DND-41 (cell line): ENCODE results near the gene PTPRK.

ENCODE experiments used
- CTCF ChIP-seq: IDR thresholded peaks from 2 replicates; pipeline ENCODE4 v1.5.1; 2012; ENCODE audit warnings: borderline replicate concordance, low read length, moderate library complexity, mild to moderate bottlenecking; ENCODE audit not compliant: poor library complexity, severe bottlenecking; ENCODE audit errors: extremely low read depth
- EZH2 ChIP-seq: IDR thresholded peaks from 3 replicates; pipeline ENCODE4 v1.6.1; 2012; ENCODE audit warnings: borderline replicate concordance, low read depth, mild to moderate bottlenecking, moderate library complexity, low read length, inconsistent platforms; ENCODE audit not compliant: severe bottlenecking

GRCh38 chr6:128167552-128167951 is 352.8 kb downstream of the PTPRK start:
- TF ChIP-seq CTCF: no peak
- no peak for TF ChIP-seq EZH2
